Measurements from ENCODE around the gene SSC4D. TPM values are rescaled to one million over a fixed set of nuclear protein-coding genes. Genes with fewer than 3 reads are reported as not detected.
"Not testable (repeated sequence)": the region's sequence is repeated elsewhere in the genome, so short reads cannot be mapped to it uniquely, and the experiment has no call there.

Gene SSC4D
- total RNA-seq = 1.3 TPM
- long read RNA-seq, partial matches to known transcripts = 1 of 1 reads
- long read RNA-seq, other reads (novel, unspliced or antisense) = 0 of 1 reads

DNA sequence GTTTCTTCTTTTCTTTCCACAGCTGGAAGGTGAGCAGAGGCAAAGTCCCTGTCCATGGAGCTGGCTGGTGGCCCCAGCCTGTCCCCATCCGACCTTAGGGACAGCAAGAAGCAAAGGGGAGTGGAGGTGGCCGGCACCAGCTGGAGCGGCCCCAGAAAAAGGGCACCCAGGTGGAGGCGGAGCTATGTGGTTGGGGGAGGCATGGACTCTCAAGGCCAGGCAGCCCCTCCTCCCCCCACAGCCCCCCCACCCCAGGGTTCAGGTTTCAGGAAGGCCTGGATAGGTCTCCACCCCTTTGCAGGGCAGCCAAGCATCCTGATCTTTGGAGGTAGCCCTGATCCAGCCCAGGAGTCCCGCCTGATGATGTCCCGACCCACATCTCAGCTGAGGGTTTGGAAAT lies at the start of gene SSC4D:
Gene SSC4D (minus strand): TSS at position 161 of the 400 bp plus-strand sequence. CDS start 5,258 bp downstream, outside the sequence.
- no peak for ATAC-seq
- DNase-seq (ENCODE audit: missing footprints) = no peak
- intact Hi-C loops (cut with DNase I) = no loop called here

DNA sequence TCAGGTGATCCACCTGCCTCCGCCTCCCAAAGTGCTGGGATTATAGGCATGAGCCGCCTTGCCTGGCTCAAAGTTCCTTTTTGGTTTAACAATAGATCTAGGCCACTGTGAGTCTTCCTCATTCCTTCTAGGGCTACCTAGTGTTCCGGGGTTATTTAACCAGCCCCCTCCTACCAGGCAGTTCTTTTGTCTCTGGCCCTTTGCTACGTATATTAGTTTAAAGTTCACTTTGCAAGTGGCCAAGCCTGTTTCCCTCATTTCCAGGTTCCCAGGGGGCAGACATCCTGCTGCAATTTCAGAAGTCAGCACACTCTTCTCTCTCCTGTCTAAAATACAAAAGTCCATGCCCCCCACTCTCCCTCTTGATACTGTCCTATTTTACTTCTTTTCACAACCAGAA lies 49.0 kb upstream of the SSC4D start:
- DNase-seq (ENCODE audit: missing footprints); intact Hi-C loops (cut with DNase I); ATAC-seq: not testable (repeated sequence)

DNA sequence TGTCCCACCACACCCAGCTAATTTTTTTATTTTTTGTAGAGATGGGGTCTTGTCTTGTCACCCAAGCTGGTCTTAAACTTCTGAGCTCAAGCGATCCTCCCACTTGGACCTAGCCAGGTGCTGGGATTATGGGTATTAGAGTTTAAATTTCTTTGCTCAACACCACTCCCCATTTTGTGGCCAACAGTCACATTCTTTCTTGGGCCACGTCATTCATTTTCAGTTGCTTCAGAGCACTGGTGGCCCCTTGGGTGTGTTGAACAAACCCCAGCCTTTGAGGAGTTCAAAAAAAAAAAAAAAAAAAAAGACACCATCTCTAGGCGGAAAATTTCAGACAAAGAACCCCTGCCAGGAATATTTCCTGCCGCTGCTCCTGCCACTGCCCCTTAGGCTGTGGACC lies 47.5 kb upstream of the SSC4D start:
- ATAC-seq = peak; percentile 35
- intact Hi-C loops (cut with DNase I); DNase-seq (ENCODE audit: missing footprints): not testable (repeated sequence)

DNA sequence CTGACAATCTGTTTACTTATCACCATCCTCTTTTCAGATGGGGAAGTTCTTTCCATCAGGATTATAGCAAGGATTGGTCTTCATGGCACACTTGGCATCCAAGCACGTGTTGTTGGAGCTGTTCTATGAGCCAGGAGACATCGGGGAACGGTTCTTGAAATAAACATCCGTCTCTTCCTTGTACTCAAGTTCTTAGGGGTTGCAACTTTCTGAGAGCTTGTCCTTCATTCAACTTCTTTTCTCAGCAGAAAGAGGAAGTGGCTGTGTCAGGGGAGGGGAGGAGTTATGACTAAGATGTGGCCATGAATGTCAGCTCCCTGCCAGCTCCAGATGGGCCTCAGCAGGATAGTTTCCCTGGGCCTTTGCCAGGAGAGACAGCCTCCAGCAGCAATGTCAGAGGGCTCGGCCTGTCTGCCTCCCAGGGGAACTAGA lies 36.1 kb upstream of the SSC4D start:
- ATAC-seq (peak; percentile 98), DNase-seq (ENCODE audit: missing footprints) (peak; percentile 77)
- intact Hi-C loops (cut with DNase I) = not testable (repeated sequence)

DNA sequence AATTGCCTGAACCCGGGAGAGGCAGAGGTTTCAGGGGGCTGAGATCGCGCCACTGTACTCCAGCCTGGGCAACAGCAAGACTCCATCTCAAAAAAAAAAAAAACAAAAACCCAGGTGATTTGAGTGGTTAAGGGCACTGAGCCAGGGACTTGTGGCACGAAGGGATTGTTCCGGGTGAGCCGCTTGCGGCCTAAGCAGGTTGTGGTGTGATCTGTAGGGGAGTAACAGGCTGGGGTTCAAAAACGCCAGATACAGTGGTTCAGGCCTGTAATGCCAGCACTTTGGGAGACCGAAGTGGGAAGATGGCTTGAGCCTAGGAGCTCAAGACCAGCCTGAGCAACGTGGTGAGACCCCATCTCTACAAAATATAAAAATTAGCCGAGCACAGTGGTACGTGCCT lies 34.3 kb upstream of the SSC4D start:
- intact Hi-C loops (cut with DNase I); ATAC-seq; DNase-seq (ENCODE audit: missing footprints): not testable (repeated sequence)

DNA sequence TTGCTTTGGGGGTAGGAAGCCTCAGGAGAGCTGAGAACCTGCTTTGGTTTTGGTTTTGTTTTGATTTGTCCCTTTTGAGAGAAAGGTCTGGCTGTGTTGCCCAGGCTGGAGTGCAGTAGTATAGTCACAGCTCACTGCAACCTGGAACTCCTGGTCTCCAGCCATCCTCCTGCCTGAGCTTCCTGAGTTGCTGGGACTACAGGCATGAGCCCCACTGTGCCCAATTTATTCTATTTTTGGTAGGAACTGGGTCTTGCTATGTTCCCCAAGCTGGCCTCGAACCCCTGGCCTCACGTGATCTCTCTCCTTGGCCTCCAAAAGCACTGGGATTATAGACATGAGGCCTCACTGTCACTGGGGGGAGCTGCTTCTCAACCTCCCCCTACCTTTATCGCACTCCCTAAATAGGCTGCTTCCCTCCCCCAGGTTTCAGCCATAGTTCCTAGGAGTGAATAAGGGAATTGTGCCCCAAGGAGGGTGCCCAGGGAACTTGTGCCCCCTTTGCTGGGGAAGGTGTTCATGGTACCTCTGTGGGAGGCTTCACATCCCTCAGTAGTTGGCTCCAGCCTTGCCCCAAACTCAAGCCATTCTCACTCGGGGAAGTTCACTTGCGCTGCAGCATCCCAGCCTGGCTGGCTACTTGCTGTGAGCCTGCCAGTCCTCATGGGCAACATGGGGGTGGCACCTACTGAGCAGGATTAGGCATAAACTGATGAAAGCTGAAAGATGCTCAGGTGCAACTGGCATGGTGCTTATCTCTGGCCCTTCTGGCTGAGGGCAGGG lies 33.4 kb upstream of the SSC4D start:
- ATAC-seq; intact Hi-C loops (cut with DNase I); DNase-seq (ENCODE audit: missing footprints): not testable (repeated sequence)

DNA sequence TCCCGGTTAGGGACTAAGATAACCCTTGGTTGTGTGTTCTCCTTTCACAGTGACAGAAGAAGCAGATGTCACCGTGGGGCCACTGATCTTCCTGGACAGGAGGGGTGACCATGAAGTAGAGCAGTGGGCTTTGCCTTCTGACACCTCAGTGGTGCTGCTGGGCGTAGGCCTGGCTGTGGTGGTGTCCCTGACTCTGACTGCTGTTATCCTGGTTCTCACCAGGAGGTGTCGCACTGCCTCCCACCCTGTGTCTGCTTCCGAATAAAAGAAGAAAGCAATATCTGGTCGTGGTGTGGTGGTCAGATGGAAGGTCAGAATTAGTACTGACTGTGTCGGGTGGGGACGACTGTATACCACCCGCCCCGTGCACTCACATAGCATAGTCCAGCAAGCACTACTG lies 32.3 kb upstream of the SSC4D start:
- peak; percentile 46 for ATAC-seq
- intact Hi-C loops (cut with DNase I); DNase-seq (ENCODE audit: missing footprints): not testable (repeated sequence)

DNA sequence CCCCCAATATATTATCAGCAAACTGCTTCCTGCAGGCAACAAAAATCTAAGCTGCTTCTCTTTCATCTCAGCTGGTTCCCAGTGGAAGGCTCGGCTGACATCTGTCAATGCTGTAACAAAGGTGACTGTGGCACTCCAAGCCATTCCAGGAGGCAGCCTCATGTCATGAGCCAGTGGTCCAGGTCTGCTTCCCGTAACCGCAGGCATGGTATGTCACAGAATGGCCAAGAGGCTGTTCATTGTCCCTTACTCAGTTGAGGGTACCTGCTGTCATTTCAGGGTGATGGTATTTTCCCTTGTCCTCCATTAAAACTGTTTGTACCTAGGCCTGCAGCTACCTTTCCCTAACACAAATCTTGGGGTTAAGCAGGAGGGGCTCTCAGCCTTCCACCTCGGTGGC lies 30.9 kb upstream of the SSC4D start:
- DNase-seq (ENCODE audit: missing footprints); intact Hi-C loops (cut with DNase I); ATAC-seq: not testable (repeated sequence)

DNA sequence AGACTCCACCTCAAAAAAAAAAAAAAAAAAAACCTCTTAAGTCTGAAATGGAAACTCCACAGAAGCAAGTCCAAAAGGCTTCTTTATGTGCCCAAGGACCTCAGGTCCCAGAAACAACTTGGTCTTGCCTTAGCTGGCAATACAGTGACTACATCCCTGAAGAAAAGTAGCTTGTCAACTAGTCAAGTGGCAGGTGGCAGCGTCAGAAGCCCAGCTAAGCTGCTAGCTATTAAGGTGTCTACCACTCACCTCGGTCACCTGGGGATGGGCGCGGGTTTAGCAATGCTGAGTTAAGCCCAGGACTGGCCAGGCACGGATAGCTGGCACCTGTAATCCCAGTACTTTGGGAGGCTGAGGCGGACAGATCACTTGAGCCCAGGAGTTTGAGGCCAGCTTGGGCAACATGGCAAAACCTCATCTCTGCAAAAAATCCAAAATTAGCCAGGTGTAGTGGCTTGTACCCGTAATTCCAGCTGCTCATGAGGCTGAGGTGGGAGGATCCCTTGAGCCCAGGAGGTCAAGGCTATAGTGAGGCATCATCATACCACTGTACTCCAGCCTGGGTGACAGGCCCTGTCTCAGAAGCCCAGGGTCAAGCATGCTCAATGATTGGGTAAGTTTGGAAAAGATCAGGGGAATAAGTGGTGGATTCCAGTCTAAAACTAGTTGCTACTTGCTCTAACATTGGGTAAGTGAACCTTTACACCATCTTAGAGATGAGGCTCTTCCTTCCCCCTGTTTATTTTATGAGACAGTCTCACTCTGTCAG lies 29.8 kb upstream of the SSC4D start:
- ATAC-seq; intact Hi-C loops (cut with DNase I); DNase-seq (ENCODE audit: missing footprints): not testable (repeated sequence)

DNA sequence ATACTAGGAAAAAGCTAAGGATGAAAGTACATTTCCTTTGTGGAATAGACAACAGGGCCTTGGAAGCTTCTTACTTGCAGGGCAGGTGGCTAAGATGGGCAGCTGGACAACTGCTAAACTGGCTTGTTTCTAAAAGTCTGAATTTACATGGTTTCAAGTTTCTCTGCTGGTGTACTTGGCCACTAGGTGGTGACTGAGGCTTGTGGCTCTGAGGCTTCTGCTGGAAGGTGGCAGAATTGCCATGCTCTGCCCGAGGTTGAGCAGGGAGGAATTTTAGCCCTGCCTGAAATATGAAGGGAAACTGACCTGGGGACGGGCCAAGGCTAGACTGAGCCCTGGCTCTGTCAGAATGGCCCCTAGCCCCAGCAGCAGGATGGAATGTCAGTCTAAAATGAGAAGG lies 28.4 kb upstream of the SSC4D start:
- DNase-seq (ENCODE audit: missing footprints); intact Hi-C loops (cut with DNase I): not testable (repeated sequence)
- peak; percentile 42 for ATAC-seq

DNA sequence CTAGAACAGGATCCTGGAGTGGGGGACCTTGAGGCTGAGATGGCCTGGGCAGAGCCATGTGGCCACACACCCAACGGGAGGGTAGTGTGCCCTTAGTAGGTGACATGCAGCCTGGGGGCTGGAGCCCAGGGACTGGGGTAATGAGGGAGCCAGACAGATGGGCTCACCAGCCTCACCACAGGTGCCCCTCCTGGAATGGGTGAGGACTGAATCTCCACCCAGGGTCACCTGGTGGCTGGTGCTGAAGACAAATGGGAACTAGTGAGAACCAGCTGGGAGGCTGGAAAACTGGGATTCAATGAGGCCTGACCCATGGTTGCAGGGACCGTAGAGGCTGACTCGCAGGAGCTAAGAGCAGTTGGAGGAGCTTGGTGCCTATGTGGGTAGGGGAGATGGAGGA lies 21.3 kb upstream of the SSC4D start:
- intact Hi-C loops (cut with DNase I) = no loop called here
- ATAC-seq (no peak), DNase-seq (ENCODE audit: missing footprints) (no peak)

DNA sequence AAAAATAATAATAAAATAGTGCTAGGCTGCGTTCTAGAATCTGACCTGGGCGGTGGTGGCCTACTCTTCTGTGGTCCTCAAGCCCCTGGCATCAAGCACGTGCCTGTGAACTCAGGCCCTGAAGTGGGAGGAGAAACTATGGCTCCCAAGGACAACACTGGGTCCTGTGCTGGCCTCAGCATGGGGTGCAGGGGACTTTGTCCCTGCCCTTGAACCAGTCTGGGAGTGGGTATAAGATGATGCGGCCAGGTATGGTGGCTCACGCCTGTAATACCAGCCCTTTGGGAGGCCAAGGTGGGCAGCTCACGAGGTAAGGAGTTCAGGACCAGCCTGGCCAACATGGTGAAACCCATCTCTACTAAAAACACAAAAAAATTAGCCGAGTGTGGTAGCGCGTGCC lies 20.7 kb upstream of the SSC4D start:
- DNase-seq (ENCODE audit: missing footprints) = no peak
- no peak for ATAC-seq
- intact Hi-C loops (cut with DNase I) = no loop called here

DNA sequence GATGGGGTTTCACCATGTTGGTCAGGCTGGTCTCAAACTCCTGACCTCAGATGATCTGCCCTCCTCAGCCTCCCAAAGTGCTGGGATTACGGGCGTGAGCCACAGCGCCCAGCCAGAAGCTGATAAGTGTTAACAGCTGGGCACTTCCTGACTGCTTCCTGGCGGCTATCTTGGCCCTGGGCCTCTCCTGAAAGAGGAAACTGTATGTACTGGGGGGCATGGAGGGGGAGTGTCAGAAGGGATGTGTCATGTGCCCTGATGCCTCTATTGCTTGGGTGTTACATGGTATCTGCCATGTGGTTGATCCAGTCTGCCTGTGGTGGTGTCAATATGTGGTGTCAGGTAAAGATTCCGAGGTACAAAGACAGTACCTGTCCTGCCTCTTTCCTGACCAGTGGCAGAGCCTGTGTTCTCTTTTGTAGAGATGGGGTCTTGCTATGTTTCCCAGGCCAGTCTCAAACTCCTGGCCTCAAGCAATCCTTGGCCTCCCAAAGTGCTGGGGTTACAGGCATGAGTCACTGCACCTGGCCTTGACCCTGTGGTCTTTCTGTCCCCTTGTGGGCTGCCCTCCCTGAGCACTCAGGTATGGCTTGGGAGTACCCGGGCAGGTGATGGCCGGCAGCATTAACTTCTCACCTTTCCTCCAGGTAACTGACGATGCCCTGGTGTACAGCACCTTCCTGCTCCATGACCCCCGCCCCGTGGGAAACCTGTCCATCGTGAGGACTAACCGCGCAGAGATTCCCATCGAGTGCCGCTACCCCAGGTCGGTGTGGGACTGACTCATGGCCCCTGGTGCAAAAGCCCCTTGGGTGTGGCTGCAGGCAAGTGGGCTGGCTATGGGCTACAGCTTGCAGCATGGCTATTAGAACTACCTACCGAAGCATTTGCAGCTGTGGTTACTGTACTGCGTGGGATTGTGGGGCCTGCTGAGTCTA lies 19.6 kb upstream of the SSC4D start:
- no peak for DNase-seq (ENCODE audit: missing footprints)
- intact Hi-C loops (cut with DNase I) = no loop called here
- ATAC-seq = no peak

DNA sequence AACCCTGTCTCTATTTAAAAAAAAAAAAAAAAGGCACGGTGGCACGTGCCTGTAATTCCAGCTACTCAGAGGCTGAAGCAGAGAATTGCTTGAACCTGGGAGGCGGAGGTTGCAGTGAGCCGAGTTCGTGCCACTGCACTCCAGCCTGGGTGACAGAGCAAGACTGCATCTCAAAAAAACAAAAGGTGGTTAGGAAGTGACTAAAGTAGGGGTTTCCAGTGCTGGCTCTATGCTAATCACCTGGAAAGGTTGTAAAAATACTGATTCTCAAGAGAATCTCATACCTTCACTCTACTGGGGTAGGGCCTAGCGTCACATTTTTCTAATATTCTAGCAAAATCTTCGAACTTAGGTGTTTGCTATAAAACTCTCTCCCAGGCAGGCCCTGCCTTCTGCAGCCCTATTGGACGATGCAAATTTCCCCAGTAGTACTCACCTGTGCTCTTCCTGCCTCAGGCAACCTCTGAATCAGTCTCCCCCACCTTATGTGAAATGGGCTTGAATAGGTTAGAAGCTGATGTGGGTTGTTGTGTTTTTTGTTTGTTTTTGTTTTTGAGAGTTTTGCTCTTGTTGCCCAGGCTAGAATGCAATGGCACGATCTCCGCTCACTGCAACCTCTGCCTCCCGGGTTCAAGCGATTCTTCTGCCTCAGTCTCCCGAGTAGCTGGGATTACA lies 18.8 kb upstream of the SSC4D start:
- DNase-seq (ENCODE audit: missing footprints) = no peak
- intact Hi-C loops (cut with DNase I) = no loop called here
- no peak for ATAC-seq

DNA sequence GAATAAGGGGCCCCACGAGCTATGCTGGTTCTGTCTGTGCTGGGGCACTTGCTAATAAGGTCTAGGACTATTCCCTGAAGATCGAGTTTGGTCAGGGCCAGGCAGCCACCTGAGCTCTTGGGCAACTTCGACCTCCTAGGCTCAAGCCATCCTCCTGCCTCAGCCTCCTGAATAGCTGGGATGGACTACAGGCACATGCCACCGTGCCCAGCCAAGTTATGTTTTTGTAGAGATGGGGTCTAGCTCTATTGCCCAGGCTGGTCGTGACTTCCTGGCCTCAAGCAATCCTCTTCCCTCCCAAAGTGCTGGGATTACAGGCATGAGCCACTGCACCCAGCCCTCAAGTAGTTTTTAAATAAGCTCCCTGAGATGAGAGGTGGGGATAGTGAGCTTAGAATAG lies 18.1 kb upstream of the SSC4D start:
- no peak for ATAC-seq
- DNase-seq (ENCODE audit: missing footprints) = no peak
- intact Hi-C loops (cut with DNase I) = no loop called here

DNA sequence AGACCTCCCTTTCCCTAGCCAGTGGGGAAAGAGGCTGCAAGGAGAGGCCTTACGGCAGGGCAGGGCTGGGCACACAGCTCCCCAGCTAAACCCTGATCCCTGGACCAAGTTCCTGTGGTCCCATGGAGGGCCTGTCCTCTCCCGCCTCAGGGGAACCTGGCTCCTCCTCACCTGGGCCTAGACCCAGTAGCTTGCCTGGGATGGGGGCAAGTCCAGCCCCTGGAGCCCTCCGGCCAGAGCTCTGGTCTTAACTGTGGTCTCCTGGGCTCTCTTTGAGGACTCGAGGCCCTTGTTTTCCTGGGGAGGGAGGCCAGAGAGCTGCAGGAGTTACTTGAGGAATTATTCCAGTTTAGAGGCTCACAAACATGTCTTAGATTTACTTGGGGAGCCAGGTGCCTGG lies 16.7 kb upstream of the SSC4D start:
- no peak for DNase-seq (ENCODE audit: missing footprints)
- ATAC-seq = no peak
- intact Hi-C loops (cut with DNase I) = no loop called here

DNA sequence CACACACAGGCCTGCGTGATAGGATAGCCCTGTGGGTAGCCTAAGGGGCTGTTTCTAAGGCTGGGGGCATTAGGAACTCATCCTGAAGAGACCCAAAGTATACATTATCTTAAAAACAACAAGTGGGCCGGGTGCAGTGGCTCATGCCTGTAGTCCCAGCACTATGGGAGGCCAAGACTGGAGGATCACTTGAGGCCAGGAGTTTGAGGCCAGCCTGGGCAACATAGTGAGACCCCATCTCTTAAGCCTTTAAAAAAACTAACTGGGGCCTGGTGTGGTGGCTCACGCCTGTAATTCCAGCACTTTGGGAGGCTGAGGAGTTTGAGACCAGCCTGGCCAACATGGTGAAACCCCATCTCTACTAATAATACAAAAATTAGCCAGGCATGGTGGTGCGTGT lies 16.1 kb upstream of the SSC4D start:
- DNase-seq (ENCODE audit: missing footprints); ATAC-seq; intact Hi-C loops (cut with DNase I): not testable (repeated sequence)

DNA sequence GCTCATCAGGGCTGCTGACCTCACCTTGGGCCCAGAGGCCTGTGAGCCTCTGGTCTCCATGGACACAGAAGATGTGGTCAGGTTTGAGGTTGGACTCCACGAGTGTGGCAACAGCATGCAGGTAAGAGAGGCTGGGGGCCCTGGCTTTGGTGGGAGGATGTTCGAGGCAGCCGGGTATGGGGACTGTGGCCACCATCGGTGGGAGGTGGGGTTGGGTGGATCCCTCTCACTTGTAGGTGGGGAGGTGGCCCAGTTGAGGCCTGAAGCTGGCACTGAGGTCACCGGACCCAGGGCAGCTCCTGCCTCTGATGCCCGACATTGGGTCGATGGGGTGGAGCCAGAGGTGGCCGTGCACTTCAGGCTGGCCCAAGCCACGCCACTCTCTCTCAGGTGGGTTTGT lies 15.7 kb upstream of the SSC4D start:
- intact Hi-C loops (cut with DNase I) = no loop called here
- ATAC-seq (no peak), DNase-seq (ENCODE audit: missing footprints) (no peak)
